RWPE2 (cell line): ENCODE results near the gene NRXN2.

ENCODE experiments used
- ATAC-seq: fragments of 200-7000 bp; cut with Tn5 transposase; 3 replicates; pipeline ENCODE4 v1.9.1; 2021; ENCODE audit warnings: low read depth
- DNase-seq: peaks from one replicate; pipeline ENCODE4 v3.0.0-alpha.2; 2020; ENCODE audit warnings: low spot score
- H3K27ac ChIP-seq: fragments of 450-650 bp; 2 replicates; pipeline ENCODE4 v1.5.1; 2017; ENCODE audit warnings: mild to moderate bottlenecking; ENCODE audit not compliant: poor library complexity, severe bottlenecking
- H3K27me3 ChIP-seq: fragments of 250-450 bp; sonication (Bioruptor Pico); 2 replicates; pipeline ENCODE4 v1.5.1; 2021; ENCODE audit warnings: mild to moderate bottlenecking, moderate library complexity; ENCODE audit not compliant: insufficient read depth, poor library complexity, severe bottlenecking
- H3K36me3 ChIP-seq: fragments of 250-450 bp; sonication (Bioruptor Pico); 2 replicates; pipeline ENCODE4 v1.5.1; 2020; ENCODE audit warnings: low read depth, mild to moderate bottlenecking, moderate library complexity
- H3K4me1 ChIP-seq: fragments of 250-450 bp; sonication (Bioruptor Pico); 2 replicates; pipeline ENCODE4 v1.5.1; 2021; ENCODE audit warnings: mild to moderate bottlenecking, moderate library complexity; ENCODE audit not compliant: insufficient read depth, poor library complexity, severe bottlenecking
- H3K4me3 ChIP-seq: fragments of 250-450 bp; sonication (Bioruptor Pico); 2 replicates; pipeline ENCODE4 v1.5.1; 2021; ENCODE audit warnings: mild to moderate bottlenecking, moderate library complexity; ENCODE audit not compliant: severe bottlenecking
- H3K9me3 ChIP-seq: fragments of 250-450 bp; sonication (Bioruptor Pico); 2 replicates; pipeline ENCODE4 v1.5.1; 2021; ENCODE audit warnings: mild to moderate bottlenecking, moderate library complexity; ENCODE audit not compliant: severe bottlenecking
- TF ChIP-seq, protein P1 (sequence below): fragments of 450-650 bp; IDR thresholded peaks from one replicate; pipeline ENCODE4 v1.5.1; 2017; ENCODE audit warnings: mild to moderate bottlenecking, moderate library complexity; ENCODE audit not compliant: poor library complexity, severe bottlenecking

The NRXN2 gene

DNA sequence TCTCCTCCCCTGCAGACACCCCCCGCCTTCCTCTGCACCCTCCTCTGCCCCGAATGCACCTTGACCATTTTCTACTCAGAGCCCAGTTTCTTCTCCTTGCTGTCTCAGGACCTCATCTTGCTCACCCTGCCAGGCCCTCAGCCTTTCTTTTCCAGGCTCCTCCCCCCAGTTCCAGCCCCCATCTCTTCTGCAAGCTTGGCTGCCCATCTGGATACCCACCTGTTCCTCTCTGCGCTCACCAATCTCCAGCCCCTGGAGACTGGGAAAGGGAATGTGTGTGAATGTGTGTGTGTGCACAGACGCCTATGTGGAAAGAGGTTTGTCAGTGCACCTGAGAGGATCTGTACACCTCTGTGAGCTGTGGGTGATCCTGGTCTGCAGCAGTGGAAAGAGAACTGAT lies 95.6 kb downstream of the NRXN2 start:
- no peak overlapping the region for H3K27ac ChIP-seq
- no peak overlapping the region for H3K4me3 ChIP-seq
- no peak for ATAC-seq
- H3K27me3 ChIP-seq: no peaks in the 10 kb centered on the region
- TF ChIP-seq, protein P1, sequence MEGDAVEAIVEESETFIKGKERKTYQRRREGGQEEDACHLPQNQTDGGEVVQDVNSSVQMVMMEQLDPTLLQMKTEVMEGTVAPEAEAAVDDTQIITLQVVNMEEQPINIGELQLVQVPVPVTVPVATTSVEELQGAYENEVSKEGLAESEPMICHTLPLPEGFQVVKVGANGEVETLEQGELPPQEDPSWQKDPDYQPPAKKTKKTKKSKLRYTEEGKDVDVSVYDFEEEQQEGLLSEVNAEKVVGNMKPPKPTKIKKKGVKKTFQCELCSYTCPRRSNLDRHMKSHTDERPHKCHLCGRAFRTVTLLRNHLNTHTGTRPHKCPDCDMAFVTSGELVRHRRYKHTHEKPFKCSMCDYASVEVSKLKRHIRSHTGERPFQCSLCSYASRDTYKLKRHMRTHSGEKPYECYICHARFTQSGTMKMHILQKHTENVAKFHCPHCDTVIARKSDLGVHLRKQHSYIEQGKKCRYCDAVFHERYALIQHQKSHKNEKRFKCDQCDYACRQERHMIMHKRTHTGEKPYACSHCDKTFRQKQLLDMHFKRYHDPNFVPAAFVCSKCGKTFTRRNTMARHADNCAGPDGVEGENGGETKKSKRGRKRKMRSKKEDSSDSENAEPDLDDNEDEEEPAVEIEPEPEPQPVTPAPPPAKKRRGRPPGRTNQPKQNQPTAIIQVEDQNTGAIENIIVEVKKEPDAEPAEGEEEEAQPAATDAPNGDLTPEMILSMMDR: no peak
- no peaks in the 10 kb centered on the region for H3K36me3 ChIP-seq
- no peaks in the 10 kb centered on the region for H3K4me1 ChIP-seq
- DNase-seq: no peak
- no peaks in the 10 kb centered on the region for H3K9me3 ChIP-seq

DNA sequence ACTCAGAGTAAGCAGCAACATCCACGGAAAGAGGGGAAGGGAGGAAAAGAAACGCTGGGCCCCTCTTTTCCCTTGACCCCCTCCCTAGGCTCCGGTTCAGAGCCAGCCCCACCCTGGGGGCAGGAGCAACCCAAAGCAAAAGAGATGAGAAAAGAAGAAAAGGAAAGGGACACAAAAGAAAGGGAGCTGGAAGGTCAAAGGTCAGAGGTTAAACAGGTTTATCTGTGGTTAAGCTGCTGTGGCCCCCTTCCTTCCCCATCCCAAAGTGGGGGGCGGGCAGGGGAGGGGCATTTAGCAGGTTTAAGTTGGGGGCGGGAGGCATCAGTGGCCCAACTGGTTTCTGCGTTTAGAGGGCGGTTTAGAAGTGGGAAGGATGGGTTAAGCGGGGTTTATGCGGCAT lies 96.4 kb downstream of the NRXN2 start:
- no peaks in the 10 kb centered on the region for H3K36me3 ChIP-seq
- no peak overlapping the region for H3K27ac ChIP-seq
- H3K27me3 ChIP-seq: no peaks in the 10 kb centered on the region
- no peak overlapping the region for H3K4me3 ChIP-seq
- no peaks in the 10 kb centered on the region for H3K9me3 ChIP-seq
- no peak for DNase-seq
- ATAC-seq: no peak
- H3K4me1 ChIP-seq: no peaks in the 10 kb centered on the region
- TF ChIP-seq, protein P1: no peak

DNA sequence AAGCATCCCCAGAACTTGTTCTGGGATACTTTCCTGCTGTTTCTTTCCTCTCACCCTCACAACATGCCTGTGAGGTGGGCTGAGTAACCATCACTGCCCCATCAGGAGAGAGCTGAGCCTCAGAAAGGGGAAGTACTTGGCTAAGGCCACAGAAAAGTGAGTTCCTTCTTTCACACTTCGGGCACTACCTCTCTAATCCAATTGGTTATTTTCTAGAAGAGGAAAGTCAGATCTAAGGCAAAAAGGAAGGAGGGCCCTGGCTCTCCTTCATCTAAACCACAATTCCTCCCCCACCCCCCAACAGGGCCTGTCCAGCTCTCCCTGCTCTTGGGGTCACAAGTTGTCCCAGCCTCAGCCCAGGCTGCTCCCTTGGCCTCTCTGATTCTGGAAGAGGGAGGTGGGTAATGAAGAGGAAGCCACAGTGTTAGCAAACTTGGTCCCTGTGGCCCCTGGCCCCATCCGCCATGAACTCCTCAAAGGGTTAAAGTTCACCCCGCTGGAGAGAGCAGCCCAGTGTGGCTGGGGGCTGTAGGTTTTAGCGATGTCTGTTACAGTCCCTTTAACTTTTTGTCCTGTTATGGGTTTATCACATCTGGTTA lies 98.0 kb downstream of the NRXN2 start:
- TF ChIP-seq, protein P1: no peak
- Histone ChIP-seq H3K9me3 (no peaks in the 10 kb centered on the region), H3K4me3 (no peak overlapping the region), H3K36me3 (no peaks in the 10 kb centered on the region), H3K27ac (no peak overlapping the region), H3K4me1 (no peaks in the 10 kb centered on the region), H3K27me3 (no peaks in the 10 kb centered on the region)
- no peak for ATAC-seq
- no peak for DNase-seq

DNA sequence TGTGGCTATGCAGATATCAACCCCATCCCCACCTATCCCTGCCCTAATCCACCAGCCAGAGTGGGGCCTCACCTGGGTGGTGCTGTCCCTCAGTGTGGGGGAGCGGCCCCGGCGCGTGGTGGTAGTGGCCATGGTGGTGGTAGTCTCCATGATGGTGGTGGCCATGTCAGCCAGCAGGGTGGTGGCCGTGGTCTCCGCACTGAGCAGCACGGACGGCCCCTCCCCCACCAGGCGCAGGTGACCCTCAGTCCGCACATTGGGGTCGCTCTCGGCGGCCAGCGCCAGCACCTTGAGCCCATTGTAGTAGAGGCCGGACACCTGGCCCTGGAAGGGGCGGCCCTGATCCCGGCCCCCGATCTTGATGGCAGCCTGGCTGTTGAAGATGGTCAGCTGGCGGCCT lies 100.3 kb downstream of the NRXN2 start:
- ATAC-seq (no peak), DNase-seq (no peak)
- TF ChIP-seq, protein P1: no peak

DNA sequence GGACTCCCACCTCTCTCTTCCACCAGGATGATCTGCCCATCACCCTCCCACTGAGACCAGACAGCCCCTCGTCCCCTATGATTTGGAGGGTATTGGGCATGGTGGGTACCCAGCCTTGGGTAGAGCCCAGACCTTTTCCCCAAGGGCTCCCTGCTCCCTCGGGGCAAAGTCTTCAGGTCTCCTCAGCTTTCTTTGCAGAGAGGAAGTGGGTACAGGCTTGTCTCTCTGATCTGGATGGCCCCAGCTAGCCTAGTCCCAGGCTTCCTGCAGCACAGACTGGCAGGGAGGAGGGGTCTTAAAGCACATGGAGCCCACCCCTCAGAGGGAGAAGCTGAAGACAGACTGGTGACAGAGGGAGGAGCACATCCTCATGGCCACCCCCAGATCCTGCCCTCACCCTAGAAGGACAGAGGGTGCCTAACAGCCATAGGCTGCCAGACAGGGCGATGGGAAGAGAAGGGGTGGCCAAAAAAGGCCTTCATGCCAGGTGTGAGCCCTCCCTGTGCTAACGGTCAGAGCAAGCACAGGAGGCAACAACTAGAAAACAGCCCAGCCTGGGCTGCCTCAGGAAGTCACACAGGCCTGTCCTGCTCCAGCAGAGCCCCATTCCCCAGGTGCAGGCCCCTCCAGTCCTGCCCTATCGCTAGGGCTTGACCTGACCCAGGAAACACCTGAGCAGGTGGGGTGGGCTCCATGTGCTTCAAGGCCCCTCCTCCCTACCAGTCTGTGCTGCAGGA lies 101.5 kb downstream of the NRXN2 start:
- Histone ChIP-seq H3K36me3 (no peaks in the 10 kb centered on the region), H3K27ac (no peak overlapping the region), H3K9me3 (no peaks in the 10 kb centered on the region), H3K27me3 (no peaks in the 10 kb centered on the region), H3K4me3 (no peak overlapping the region), H3K4me1 (no peaks in the 10 kb centered on the region)
- TF ChIP-seq, protein P1: no peak
- no peak for ATAC-seq
- DNase-seq: no peak

More for the DNA sequence above, 100.3 kb downstream of the NRXN2 start:
- Histone ChIP-seq H3K27ac (no peak overlapping the region), H3K27me3 (no peaks in the 10 kb centered on the region), H3K4me3 (no peak overlapping the region), H3K9me3 (no peaks in the 10 kb centered on the region), H3K36me3 (no peaks in the 10 kb centered on the region), H3K4me1 (no peaks in the 10 kb centered on the region)
